ENCODE results near the gene TMPRSS4.

The TMPRSS4 gene

GRCh38 chr11:118128310-118128709 lies 51.4 kb downstream of the TMPRSS4 start:
- TF ChIP-seq CTCF (IDR thresholded peaks at IDR 0.05) = no peak

- TF ChIP-seq CTCF (IDR thresholded peaks at IDR 0.05) = no peak
These were observed 52.0 kb downstream of the TMPRSS4 start for GRCh38 chr11:118128721-118129470.

- no peak for TF ChIP-seq CTCF (IDR thresholded peaks at IDR 0.05)
These were observed 52.7 kb downstream of the TMPRSS4 start for GRCh38 chr11:118129471-118130172.

- TF ChIP-seq CTCF (IDR thresholded peaks at IDR 0.05) = no peak
These were observed 55.7 kb downstream of the TMPRSS4 start for GRCh38 chr11:118132385-118133151.

GRCh38 chr11:118133816-118134215 lies 56.9 kb downstream of the TMPRSS4 start:
- TF ChIP-seq CTCF (IDR thresholded peaks at IDR 0.05) = no peak

GRCh38 chr11:118135051-118135795 lies 58.3 kb downstream of the TMPRSS4 start:
- TF ChIP-seq CTCF (IDR thresholded peaks at IDR 0.05) = no peak

GRCh38 chr11:118135796-118136165 lies 58.9 kb downstream of the TMPRSS4 start:
- TF ChIP-seq CTCF (IDR thresholded peaks at IDR 0.05) = no peak

All from LNCAP (cell line).